HFFc6 (cell line): Measurements from ENCODE around the gene APP. TPM values are rescaled to one million over a fixed set of nuclear protein-coding genes. Genes with fewer than 3 reads are reported as not detected.

Experiments
- DNase-seq: peaks from one replicate; pipeline ENCODE4 v3.0.0-alpha.2; 2018
- H3K27ac Mint-ChIP-seq: 2 replicates; pipeline ENCODE4 v1.8.0; 2020; ENCODE audit warnings: mild to moderate bottlenecking, mixed read lengths
- H3K27me3 Mint-ChIP-seq: 2 replicates; pipeline ENCODE4 v1.8.0; 2021; ENCODE audit warnings: mild to moderate bottlenecking, moderate library complexity, mixed read lengths; ENCODE audit not compliant: insufficient read depth
- H3K36me3 Mint-ChIP-seq: 2 replicates; pipeline ENCODE4 v1.8.0; 2021; ENCODE audit warnings: low read depth, mixed read lengths
- H3K4me1 Mint-ChIP-seq: 2 replicates; pipeline ENCODE4 v1.8.0; 2020; ENCODE audit warnings: low read depth, mixed read lengths
- H3K4me3 Mint-ChIP-seq: 2 replicates; pipeline ENCODE4 v1.8.0; 2020; ENCODE audit warnings: mild to moderate bottlenecking, moderate library complexity, mixed read lengths
- H3K9me3 Mint-ChIP-seq: 2 replicates; pipeline ENCODE4 v1.8.0; 2020; ENCODE audit warnings: mild to moderate bottlenecking, mixed read lengths
- total RNA-seq, 6 experiments: library from RNA; stranded (reverse); fragmentation: NEBNext Ultra II Directional; extraction: Animal tissue kit (Norgen Biotek cat#: 25700); gene quantifications; 2 replicates in 1 of 6; 3 replicates in 5 of 6; pipeline ENCODE4 v1.2.3, GENCODE V29; 2021
- TF ChIP-seq, protein P1 (sequence below): fragments of 200-600 bp; sonication (generic); IDR thresholded peaks from 2 replicates; pipeline ENCODE4 v1.5.0; 2021; ENCODE audit warnings: antibody characterized with exemption, mild to moderate bottlenecking

Gene APP
- total RNA-seq, 6 experiments from 2014 or later: 396 to 438 (median 425) TPM

DNA sequence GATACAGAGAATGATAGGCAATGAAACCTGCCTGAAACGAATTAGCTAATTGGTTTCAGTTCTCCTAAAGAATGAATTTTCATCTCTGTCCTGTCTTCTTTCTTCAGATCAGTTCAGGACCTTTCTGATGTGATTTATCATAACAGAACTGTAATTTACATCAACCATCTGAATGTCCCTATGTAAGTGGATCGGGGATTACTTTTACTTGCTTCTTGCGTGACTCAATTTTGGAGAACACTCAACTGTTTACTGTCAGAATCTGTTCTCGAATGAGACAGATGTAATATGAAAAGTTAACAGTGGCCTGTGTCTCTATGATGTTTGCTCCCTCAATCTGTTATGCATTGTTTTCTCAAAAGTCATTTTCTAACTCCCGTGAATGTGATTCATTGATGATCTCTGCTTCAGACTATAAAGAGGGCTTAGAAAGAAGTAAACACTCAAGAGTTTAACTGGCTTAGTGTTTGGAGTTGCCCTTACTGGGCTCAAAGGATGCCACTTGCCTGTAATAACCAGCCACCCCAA lies 324.8 kb downstream of the APP start:
- Mint-ChIP-seq H3K27ac (no peak overlapping the region), H3K4me1 (peaks cover 13% of the 10 kb centered on the region), H3K9me3 (peaks cover 5% of the 10 kb centered on the region; the same call in 1 of the 2 replicates), H3K27me3 (peaks cover 8% of the 10 kb centered on the region), H3K36me3 (no peaks in the 10 kb centered on the region), H3K4me3 (no peak overlapping the region)
- TF ChIP-seq, protein P1, sequence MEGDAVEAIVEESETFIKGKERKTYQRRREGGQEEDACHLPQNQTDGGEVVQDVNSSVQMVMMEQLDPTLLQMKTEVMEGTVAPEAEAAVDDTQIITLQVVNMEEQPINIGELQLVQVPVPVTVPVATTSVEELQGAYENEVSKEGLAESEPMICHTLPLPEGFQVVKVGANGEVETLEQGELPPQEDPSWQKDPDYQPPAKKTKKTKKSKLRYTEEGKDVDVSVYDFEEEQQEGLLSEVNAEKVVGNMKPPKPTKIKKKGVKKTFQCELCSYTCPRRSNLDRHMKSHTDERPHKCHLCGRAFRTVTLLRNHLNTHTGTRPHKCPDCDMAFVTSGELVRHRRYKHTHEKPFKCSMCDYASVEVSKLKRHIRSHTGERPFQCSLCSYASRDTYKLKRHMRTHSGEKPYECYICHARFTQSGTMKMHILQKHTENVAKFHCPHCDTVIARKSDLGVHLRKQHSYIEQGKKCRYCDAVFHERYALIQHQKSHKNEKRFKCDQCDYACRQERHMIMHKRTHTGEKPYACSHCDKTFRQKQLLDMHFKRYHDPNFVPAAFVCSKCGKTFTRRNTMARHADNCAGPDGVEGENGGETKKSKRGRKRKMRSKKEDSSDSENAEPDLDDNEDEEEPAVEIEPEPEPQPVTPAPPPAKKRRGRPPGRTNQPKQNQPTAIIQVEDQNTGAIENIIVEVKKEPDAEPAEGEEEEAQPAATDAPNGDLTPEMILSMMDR: no peak
- peak; percentile 6 for DNase-seq

DNA sequence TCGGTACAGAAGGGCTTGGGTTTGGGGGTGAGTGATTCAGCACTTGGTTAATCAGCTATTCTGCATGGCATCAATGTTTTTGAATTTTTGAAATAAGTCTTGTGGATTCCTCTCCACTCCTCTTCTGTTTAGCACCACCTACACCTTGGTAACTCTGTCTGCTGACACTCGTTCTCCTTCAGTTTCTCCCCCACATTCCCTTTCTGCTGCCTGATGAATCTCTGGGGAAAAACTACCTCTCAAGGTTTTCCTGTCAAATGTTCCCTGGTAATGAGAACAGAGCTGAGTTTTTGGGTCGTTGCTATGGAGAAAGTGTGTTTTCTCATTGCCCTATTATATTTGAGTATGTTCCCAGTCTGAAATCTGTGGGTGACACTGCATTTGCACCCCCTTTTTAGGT lies 327.6 kb downstream of the APP start:
- H3K36me3 Mint-ChIP-seq: no peaks in the 10 kb centered on the region
- H3K27ac Mint-ChIP-seq: no peak overlapping the region
- TF ChIP-seq, protein P1: no peak
- no peak overlapping the region for H3K4me3 Mint-ChIP-seq
- H3K27me3 Mint-ChIP-seq: peaks cover 5% of the 10 kb centered on the region
- H3K4me1 Mint-ChIP-seq: peaks cover 20% of the 10 kb centered on the region
- 0 out of 2 replicates have a peak, but pooled peaks cover 1% of the 10 kb centered on the region for H3K9me3 Mint-ChIP-seq
- no peak for DNase-seq

DNA sequence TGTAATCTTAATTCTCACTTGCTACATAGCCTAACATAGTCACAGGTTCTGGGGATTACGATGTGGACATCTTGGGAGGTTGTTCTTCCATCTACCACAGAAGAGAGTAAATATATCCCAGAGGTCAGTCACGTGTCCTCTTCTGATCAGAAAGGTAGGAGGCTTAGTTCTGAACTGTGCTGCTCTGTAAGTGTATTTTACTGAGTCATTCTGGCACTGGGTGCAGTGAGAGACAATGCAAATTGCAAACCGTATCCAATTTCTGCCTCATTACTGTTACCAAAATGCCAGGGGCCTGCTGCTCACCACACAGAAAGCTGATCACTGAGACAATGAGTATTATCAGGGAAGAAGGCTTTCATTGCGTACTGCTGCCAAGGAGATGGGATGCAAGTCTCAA lies 331.8 kb downstream of the APP start:
- Mint-ChIP-seq H3K9me3 (no peaks in the 10 kb centered on the region), H3K27ac (no peak overlapping the region), H3K36me3 (no peaks in the 10 kb centered on the region), H3K4me1 (peaks cover 15% of the 10 kb centered on the region; the same call in 1 of the 2 replicates), H3K27me3 (peaks cover 7% of the 10 kb centered on the region), H3K4me3 (no peak overlapping the region)
- TF ChIP-seq, protein P1: no peak
- DNase-seq: no peak

DNA sequence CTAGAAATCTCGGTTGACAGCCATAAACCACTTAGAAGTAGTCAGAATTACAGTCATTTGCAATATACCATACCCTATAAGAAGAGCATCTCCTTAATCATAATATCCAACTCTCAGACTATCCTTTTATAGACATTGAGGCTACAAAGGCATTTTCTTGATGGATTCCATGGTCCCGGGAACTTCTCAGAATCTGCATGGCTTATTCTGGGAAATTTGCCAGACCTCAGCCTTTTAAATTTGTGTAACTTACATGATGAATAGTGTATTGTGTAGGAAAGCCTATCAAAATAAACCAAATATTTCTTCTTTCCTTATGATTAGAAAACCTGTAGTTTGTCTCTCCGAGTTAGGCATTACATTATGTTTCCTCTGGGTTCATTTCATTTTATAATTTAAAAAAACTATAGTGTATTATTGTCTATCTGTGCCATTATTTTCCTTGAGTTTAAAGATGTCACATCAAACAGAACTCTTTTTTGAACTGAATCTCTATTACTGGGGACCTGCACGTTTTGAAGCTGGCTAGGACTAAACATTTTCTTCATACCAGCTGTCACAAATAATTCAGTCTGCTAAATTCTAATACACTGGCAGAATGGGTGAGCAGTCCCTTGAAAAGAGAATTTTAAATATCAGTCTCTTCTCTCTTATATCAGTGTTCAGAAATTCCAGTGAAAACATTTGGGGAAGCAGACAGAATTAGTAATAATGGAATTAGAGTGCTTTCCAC lies 332.9 kb downstream of the APP start:
- Mint-ChIP-seq H3K27me3 (peaks cover 7% of the 10 kb centered on the region), H3K36me3 (no peaks in the 10 kb centered on the region), H3K4me1 (peaks cover 15% of the 10 kb centered on the region; the same call in 1 of the 2 replicates), H3K4me3 (no peak overlapping the region), H3K27ac (no peak overlapping the region), H3K9me3 (no peaks in the 10 kb centered on the region; the same call in 1 of the 2 replicates)
- TF ChIP-seq, protein P1: no peak
- peak; percentile 52 for DNase-seq

DNA sequence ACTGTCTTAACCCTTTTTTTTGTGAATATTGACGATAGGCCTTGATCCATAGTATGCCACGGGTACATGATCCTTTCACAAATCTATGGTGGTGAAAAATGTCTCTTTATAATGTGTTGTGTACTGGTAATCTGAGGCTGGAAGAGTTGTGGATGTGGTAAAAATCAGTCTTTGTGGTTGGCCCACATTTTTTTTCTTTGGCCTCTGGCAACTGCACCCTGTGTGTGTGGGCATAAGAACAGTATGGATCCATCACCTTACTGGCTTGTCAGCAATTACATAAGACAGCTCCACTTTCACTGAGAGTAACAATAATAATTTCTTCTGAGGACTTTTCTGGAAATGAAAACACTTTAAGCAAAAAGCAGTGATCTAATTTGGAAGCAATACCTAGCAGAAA lies 334.2 kb downstream of the APP start:
- H3K27ac Mint-ChIP-seq: no peak overlapping the region

More for the DNA sequence above, 334.2 kb downstream of the APP start:
- Mint-ChIP-seq H3K36me3 (no peaks in the 10 kb centered on the region), H3K9me3 (no peaks in the 10 kb centered on the region; the same call in 1 of the 2 replicates), H3K4me1 (peaks cover 15% of the 10 kb centered on the region; the same call in 1 of the 2 replicates), H3K4me3 (no peak overlapping the region), H3K27me3 (peaks cover 2% of the 10 kb centered on the region)
- TF ChIP-seq, protein P1: no peak
- DNase-seq: no peak
